H1 (cell line): ENCODE measurements around the gene FBXW2. TPM values are rescaled to one million over a fixed set of nuclear protein-coding genes. Genes with fewer than 3 reads are reported as not detected.

ENCODE experiments used
- GTF2F1 ChIP-seq: IDR thresholded peaks from 2 replicates; pipeline ENCODE4 v1.6.1; 2012; ENCODE audit warnings: low read depth, low read length, improper control_type of control experiment, borderline replicate concordance
- polyA plus RNA-seq, 7 experiments: library from polyadenylated mRNA; depleted of rRNA in 3 of 7; stranded (reverse) in 5 of 7; unstranded in 2 of 7; fragments of >200 nt in 5 of 7; fragments of 200-250 nt in 2 of 7; gene quantifications; 1 replicate in 5 of 7; 2 replicates in 1 of 7; 4 replicates in 1 of 7; pipeline versions ENCODE4 v1.2.1 to v1.2.3, GENCODE V29; 2011 to 2013; ENCODE audit warnings: missing spikeins in 2 of 7, mixed read lengths in 2 of 7
- total RNA-seq: library from RNA; stranded (reverse); fragmentation: NEBNext Ultra II Directional; extraction: Animal tissue kit (Norgen Biotek cat#: 25700); gene quantifications from 2 replicates; pipeline ENCODE4 v1.2.1, GENCODE V29; 2021

Gene FBXW2
- total and polyA plus RNA-seq, 2 of the 8 experiments (the other 6 are each of a cell fraction or from before 2014, with no cell fraction given): 19.2 to 65.3 TPM

- no peak for TF ChIP-seq GTF2F1
These were observed 58.4 kb downstream of the FBXW2 start (continued) for GRCh38 chr9:120734607-120735410.
